Upper lobe of left lung (tissue), 4 donors: ENCODE results near the gene CACNA1H.

Source experiments
- POLR2A ChIP-seq, 4 donors: fragments of 450-650 bp; IDR thresholded peaks; one replicate each; pipeline ENCODE4 v1.5.1; 2016 to 2017; ENCODE audit warnings: antibody characterized with exemption in 4 of 4, mild to moderate bottlenecking in 2 of 4
- TF ChIP-seq, protein P1 (sequence below), 6 experiments: fragments of 450-650 bp in 4 of 6; fragments of 200-600 bp in 2 of 6; sonication (generic) in 2 of 6; IDR thresholded peaks; one replicate each; pipeline ENCODE4 v1.5.1; 2016 to 2019; ENCODE audit warnings: antibody characterized with exemption in 6 of 6

DNA sequence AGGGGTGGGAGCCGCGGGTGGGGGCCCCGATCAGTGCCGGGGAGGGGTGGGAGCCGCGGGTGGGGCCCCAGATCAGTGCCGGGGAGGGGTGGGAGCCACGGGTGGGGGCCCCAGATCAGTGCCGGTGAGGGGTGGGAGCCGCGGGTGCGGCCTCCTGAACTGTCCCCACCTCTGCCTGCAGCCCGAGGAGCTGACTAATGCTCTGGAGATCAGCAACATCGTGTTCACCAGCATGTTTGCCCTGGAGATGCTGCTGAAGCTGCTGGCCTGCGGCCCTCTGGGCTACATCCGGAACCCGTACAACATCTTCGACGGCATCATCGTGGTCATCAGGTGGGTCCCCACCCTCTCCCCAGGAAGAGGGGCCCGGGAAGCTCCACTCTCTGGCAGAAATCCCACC is 52.0 kb downstream of the CACNA1H start:
- TF ChIP-seq, protein P1, sequence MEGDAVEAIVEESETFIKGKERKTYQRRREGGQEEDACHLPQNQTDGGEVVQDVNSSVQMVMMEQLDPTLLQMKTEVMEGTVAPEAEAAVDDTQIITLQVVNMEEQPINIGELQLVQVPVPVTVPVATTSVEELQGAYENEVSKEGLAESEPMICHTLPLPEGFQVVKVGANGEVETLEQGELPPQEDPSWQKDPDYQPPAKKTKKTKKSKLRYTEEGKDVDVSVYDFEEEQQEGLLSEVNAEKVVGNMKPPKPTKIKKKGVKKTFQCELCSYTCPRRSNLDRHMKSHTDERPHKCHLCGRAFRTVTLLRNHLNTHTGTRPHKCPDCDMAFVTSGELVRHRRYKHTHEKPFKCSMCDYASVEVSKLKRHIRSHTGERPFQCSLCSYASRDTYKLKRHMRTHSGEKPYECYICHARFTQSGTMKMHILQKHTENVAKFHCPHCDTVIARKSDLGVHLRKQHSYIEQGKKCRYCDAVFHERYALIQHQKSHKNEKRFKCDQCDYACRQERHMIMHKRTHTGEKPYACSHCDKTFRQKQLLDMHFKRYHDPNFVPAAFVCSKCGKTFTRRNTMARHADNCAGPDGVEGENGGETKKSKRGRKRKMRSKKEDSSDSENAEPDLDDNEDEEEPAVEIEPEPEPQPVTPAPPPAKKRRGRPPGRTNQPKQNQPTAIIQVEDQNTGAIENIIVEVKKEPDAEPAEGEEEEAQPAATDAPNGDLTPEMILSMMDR (IDR thresholded peaks at IDR 0.05): no peak
- no peak for TF ChIP-seq POLR2A (IDR thresholded peaks at IDR 0.05)
